HG03025 (cell line): ENCODE results near the gene PODXL2.
"Not testable (repeated sequence)": the region's sequence is repeated elsewhere in the genome, so short reads cannot be mapped to it uniquely, and the experiment has no call there.

ENCODE experiments used
- ATAC-seq: cut with Tn5 transposase; IDR thresholded peaks from one replicate; pipeline ENCODE4 v1.9.1; 2021; ENCODE audit warnings: mild to moderate bottlenecking, moderate library complexity; ENCODE audit not compliant: unreplicated experiment, low FRiP score

The PODXL2 gene

GRCh38 chr3:127604546-127605165, 24.3 kb upstream of the PODXL2 start:
- ATAC-seq: no peak

- not testable (repeated sequence) for ATAC-seq
These were observed 23.4 kb upstream of the PODXL2 start for GRCh38 chr3:127605547-127605946.

DNA sequence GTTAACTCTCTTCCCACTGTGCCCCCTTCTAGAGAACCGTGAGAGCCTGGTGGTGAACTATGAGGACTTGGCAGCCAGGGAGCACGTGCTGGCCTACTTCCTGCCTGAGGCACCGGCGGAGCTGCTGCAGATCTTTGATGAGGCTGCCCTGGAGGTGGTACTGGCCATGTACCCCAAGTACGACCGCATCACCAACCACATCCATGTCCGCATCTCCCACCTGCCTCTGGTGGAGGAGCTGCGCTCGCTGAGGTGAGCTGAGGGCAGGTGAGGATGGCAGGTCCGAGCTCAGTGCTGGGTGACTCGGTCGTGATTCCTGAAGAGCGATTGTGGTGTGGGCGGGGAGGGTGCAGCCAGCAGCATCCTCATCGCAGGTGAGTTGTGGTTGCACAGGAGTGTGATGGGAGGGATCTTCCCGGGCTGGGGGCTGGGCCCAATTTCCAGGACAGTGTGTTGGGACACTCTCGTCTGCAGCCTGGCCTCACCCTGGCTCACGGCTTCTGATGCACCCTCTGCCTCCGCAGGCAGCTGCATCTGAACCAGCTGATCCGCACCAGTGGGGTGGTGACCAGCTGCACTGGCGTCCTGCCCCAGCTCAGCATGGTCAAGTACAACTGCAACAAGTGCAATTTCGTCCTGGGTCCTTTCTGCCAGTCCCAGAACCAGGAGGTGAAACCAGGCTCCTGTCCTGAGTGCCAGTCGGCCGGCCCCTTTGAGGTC, 22.7 kb upstream of the PODXL2 start:
- ATAC-seq: no peak

- no peak for ATAC-seq
These were observed 21.9 kb upstream of the PODXL2 start for GRCh38 chr3:127606981-127607595.

DNA sequence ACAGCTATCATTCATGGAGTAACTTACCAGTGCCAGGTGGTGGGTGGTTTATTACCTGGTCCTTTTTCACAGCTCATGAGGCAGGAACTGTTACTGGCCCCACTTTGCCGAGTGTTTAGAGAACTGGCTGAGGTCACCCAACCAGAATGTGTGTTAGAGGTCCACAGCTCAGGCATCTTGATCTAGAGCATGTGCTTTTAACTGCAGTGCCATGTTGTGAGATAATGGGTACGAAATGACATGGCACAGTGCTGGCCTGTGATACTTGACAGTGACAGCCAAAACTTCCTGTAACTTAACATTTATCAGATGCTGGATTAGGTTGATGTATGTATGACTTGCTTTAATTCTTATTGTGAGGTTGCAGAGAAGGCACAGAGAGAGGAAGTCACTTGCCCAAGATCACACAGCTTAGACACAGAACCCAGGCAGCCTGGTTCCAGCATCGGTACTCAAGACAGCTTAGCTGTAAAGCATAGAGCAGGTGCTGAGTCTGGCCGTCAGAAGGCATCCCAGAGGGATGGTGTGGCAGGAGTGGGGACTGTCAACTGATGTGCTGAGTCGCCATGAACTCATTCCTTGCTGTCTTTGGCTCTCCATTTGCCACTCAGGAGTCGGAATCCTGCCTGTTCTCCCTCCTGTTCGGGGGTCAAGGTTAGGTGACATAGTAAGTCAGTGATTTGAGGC, 21.2 kb upstream of the PODXL2 start:
- no peak for ATAC-seq

DNA sequence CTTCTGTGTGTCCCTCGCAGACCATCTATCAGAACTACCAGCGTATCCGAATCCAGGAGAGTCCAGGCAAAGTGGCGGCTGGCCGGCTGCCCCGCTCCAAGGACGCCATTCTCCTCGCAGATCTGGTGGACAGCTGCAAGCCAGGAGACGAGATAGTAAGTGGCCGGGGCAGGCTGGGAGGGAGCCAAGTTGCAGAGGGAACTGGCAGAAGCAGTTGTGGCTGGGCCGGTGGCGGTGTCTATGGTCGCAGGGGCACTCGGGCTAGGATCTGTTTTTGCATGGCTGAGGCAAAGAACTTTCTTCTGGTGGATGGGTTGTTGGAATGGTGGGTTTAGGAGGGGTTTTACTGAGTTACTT, 20.6 kb upstream of the PODXL2 start:
- no peak for ATAC-seq

GRCh38 chr3:127610105-127610504, 18.9 kb upstream of the PODXL2 start:
- ATAC-seq: no peak

DNA sequence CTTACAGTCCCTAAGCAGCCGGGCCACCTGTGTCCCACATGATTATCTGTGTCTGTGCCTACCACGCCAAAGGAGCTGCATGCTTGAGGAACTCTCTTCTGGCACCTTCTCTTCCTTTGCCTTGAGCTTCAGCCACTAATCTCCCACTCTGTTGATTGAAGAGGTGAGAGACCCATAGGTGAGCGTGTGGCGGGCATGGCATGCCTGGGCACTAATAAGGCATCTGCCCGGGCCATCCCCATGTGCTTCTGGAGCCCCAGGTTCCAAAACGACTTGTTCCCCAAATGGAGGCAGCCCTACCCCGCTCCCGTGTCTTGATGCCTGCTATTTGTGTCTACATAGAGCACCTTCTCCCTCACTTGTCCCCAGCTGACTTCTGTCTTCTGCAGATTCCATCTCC, 17.7 kb upstream of the PODXL2 start:
- ATAC-seq: no peak

GRCh38 chr3:127612966-127613365, 16.0 kb upstream of the PODXL2 start:
- no peak for ATAC-seq

DNA sequence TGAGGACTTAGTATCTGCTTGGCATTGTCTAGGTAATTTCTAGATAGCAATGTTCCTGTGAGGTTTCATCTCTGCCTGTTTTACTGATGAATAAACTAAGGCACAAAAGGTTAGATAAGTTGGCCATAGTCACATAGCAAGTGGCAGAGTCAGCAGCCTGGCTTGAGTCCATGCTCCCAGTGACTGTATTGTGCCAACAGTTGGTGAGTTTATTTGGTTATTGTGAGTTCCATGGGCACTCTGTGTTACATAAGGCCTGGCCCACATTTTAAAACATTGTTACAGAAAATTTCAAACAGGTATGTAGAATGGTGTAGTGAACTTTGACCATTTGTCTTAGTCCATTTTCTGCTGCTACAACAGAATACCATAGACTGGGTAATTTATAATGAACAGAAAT, 15.6 kb upstream of the PODXL2 start:
- no peak for ATAC-seq

DNA sequence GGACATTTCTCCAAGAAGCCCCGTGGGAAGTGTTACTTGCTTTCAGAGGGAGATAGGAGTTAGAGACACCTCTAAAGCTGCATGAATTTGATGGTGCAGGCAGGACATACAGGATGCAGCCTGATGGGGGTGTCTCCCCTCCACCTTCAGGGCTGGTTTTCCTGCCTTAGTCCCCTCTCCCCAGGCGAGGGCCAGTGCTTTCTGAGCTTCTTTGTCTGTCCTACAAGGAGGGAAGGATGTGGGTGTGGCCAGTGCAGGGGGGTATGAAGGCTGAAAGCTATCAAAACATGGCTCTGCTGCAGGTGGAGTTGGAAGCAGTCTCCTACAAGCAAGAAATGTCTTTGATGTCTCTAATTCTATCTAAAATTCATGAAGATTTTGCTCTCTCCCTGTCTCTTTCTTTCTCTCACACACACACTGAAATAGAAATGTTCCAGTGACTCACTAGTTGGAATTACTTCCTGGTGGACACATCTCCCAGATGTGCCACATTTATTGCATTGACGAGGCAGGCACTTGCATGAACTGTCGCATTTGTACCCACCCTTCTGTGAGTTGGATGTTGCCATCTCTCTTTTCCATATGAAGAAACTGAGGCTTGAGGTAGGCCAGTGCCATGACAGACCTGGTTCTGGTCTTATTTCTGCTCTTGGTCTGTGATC, 13.9 kb upstream of the PODXL2 start:
- ATAC-seq: no peak

- ATAC-seq: no peak
These were observed 13.2 kb upstream of the PODXL2 start for GRCh38 chr3:127615631-127616305.

GRCh38 chr3:127616836-127617605, 12.0 kb upstream of the PODXL2 start:
- ATAC-seq: no peak

GRCh38 chr3:127618891-127619290, 10.1 kb upstream of the PODXL2 start:
- no peak for ATAC-seq

GRCh38 chr3:127620637-127621375, 8.2 kb upstream of the PODXL2 start:
- ATAC-seq: no peak

DNA sequence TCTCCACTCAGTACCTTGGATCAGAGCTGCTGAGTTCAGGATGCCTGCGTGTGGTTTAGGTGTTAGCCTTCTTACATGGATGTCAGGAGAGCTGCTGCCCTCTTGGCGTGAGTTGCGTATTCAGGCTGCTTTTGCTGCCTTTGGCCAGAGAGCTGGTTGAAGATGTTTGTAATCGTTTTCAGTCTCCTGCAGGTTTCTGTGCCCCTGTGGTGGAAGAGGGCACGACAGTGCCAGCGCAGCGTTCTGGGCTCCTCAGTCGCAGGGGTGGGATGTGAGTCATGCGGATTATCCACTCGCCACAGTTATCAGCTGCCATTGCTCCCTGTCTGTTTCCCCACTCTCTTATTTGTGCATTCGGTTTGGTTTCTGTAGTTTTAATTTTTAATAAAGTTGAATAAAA, 7.0 kb upstream of the PODXL2 start:
- ATAC-seq: no peak

DNA sequence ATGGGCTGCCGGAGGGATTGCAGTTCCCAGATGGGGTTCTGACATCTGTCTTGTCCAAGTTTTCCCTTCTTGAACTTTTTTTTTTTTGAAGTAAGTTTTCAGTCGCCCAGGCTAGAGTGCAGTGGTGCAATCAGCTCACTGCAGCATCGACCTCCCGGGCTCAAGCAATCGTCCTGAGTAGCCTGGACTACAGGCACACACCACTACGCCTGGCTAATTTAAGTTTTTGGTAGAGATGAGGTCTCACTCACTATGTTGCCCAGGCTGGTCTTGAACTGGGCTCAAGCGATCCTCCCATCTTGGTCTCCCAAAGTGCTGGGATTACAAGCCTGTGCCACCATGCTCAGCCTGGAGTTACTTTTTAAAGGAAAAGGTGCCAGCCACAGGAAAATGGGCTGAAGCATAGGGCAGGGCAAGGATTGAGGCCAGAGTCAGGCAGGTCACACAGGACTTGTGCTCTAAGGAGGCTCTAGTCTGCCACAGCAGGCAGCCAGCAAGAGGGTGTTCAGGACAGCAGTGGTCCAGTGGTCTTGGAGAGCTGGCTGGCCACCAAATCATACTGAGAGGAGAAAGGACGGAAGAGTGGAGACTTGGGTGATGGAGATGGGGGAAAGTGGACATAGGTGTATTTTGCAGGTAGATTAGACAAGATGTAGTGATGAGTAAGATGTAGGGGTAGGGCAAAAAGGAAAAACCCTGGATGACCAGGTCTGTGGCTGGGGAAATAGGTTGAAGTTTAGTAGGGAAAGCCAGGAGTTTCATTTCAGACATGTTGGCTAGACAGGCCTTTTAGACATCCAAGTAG, 6.0 kb upstream of the PODXL2 start:
- ATAC-seq: no peak

- no peak for ATAC-seq
These were observed 4.9 kb upstream of the PODXL2 start for GRCh38 chr3:127624063-127624462.
